ENCODE data around the gene GOLGA1. TPM values are rescaled to one million over a fixed set of nuclear protein-coding genes. Genes with fewer than 3 reads are reported as not detected.

Gene GOLGA1
- total and polyA plus RNA-seq, 10 of the 15 experiments (the other 5 are each of a cell fraction or from before 2014, with no cell fraction given), result 2.9 to 14.1 (median 8.1) TPM

DNA sequence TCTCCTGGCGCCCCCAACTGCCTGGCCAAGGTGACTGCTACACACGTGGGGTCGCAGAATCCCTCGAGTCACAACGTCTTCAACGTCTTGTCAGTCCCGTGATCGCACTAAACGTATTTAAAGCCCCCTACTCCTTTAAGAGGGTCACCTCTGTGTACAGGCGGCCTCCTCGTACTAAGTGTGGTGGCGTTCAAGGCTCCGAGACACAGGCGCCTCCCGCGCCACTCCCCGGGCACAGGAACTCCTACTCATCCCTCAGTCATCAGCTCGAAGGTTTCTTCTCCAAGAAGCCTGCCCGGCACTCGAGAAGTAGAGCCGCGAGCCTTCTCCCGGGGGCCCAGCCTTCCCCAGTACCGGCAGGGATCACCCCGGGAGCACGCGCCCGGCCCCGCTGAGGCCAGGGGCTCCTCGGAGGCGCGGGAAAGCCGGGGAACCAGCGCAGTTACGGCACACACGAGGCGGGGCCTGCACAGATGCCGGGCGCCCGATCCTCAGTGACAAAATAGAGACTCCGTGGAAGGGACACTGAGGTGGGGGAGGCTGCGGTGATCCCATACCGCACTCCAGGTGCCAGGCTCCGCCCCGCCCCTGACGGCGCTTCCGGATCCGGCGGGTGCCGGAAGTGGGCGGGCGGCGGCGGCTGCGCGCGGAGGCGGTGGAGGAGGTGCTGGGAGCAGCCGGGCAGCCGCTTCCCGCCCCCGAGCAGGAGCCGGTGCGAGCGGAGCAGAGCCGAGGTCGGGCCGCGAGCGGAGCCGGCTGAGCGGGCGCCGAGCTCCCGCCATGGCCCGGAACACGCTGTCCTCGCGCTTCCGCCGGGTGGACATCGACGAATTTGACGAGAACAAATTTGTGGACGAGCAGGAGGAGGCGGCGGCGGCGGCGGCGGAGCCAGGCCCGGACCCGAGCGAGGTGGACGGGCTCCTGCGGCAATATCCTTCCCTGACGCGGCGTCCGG is 72.1 kb downstream of the GOLGA1 start:
- Histone ChIP-seq H3K27me3 (replicated peaks in 1 of 2; ENCODE audit: control insufficient read depth in 2 of 2, insufficient read depth in 2 of 2, low read length in 1 of 2) (no peaks in the 10 kb centered on the region), H4K20me1 (ENCODE audit: control insufficient read depth, insufficient read depth) (peaks cover 1% of the 10 kb centered on the region; the same call in 1 of the 2 replicates), H3K9ac (ENCODE audit: control insufficient read depth, insufficient read depth, low read length) (peak overlapping the region; percentile 98), H2AFZ (ENCODE audit: control insufficient read depth, low read depth, low read length) (peak overlapping the region; percentile 57), H3K27ac (ENCODE audit: control insufficient read depth, insufficient read depth) (peak overlapping the region; percentile 94), H3K4me1 (ENCODE audit: control insufficient read depth, insufficient read depth, low read length) (peaks cover 17% of the 10 kb centered on the region), H3K9me3 (replicated peaks; ENCODE audit: control insufficient read depth, insufficient read depth, low read length) (no peaks in the 10 kb centered on the region), H3K4me3 (peak overlapping the region; percentile 94), H3K4me2 (ENCODE audit: control insufficient read depth, insufficient read depth) (peak overlapping the region; percentile 73), H3K79me2 (ENCODE audit: control insufficient read depth, insufficient read depth, low read length) (peaks cover 67% of the 10 kb centered on the region), H3K36me3 (ENCODE audit: control insufficient read depth in 2 of 2, insufficient read depth in 2 of 2, low read length in 1 of 2) (peaks cover 5% of the 10 kb centered on the region in 2 experiments)
- ChIA-PET CTCF (interaction anchor here (0.8 to 0.9 kb wide), 2 partner anchors 15 to 25 kb away, joined by 3 read pairs; partner anchors contain the start of gene WDR38), POLR2A (interaction anchor here (1.3 kb wide), 1 partner anchor 71 kb away, joined by 3 read pairs; no protein-coding TSS in a partner anchor), RAD21 (ENCODE audit: unreplicated experiment) (interaction anchor here (1.4 to 2.3 kb wide), 2 partner anchors 73 to 100 kb away, joined by 4 to 5 read pairs; partner anchors contain the start of gene GOLGA1), SMC1A (ENCODE audit: uncharacterized antibody, unreplicated experiment) (interaction anchor here (4.1 kb wide), 1 partner anchor 7 kb away, joined by 37 read pairs; the partner anchor contains the start of genes ARPC5L and RPL35)
- BruUV-seq (replicated peaks), result TSS peak; percentile 96
- WGBS (ENCODE audit: insufficient coverage, insufficient replicate concordance, low lambda C conversion rate, missing lambda C conversion rate), result under 1% methylated on average over 96 of the region's 101 CpGs
- no peak for DNase-seq (ENCODE audit: low read depth, low spot score)
- in situ Hi-C loops (cut with MboI) (loop anchor here (25.0 kb wide), 1 partner anchor 1956 kb away; the partner anchor contains the start of genes RC3H2 and ZBTB6), intact Hi-C loops (cut with micrococcal nuclease; ENCODE audit: unreplicated experiment) (loop anchor here (10.0 kb wide), 2 partner anchors 506 to 766 kb away; no protein-coding TSS in a partner anchor)
- peak; percentile 75 for ATAC-seq
- FAIRE-seq, result peak; percentile 61
- TF ChIP-seq NBN (IDR thresholded peaks at IDR 0.05), result peak; percentile 58
- peak; percentile 64; the same call in 1 of the 2 replicates for TF ChIP-seq MEF2A (IDR thresholded peaks at IDR 0.05; ENCODE audit: insufficient read depth, low read depth, low read length)
- TF ChIP-seq POLR2AphosphoS2 (IDR thresholded peaks at IDR 0.05; ENCODE audit: low read depth, low read length), result peak; percentile 51; the same call in 1 of the 2 replicates
- no peak for TF ChIP-seq ZNF24 (IDR thresholded peaks at IDR 0.05)
- TF ChIP-seq NR2F1 (conservative IDR thresholded peaks at IDR 0.05), result peak; percentile 66; the same call in 1 of the 2 replicates
- TF ChIP-seq TCF3 (IDR thresholded peaks at IDR 0.05; ENCODE audit: borderline replicate concordance, insufficient read depth, low read depth, low read length), result peak; percentile 93
- peak; percentile 73 for TF ChIP-seq BACH1 (IDR thresholded peaks at IDR 0.05; ENCODE audit: borderline replicate concordance)
- peak; percentile 56 to 98 for TF ChIP-seq EGR1 (IDR thresholded peaks at IDR 0.05; ENCODE audit: borderline replicate concordance in 1 of 2, low read depth in 2 of 2, low read length in 2 of 2)
- TF ChIP-seq TCF12 (IDR thresholded peaks at IDR 0.05; ENCODE audit: low read depth, low read length), result peak; percentile 80
- TF ChIP-seq ZNF384 (IDR thresholded peaks at IDR 0.05; ENCODE audit: borderline replicate concordance, low read depth, low read length), result no peak
- 0 out of 2 replicates have a peak, but pooled peaks have one; percentile 40 for TF ChIP-seq NFXL1 (IDR thresholded peaks at IDR 0.05; ENCODE audit: borderline replicate concordance)
- peak; percentile 94; the same call in 1 of the 2 replicates for TF ChIP-seq TAF1 (IDR thresholded peaks at IDR 0.05; ENCODE audit: borderline replicate concordance, low read depth, low read length)
- peak; percentile 81 for TF ChIP-seq YY1 (IDR thresholded peaks at IDR 0.05; ENCODE audit: low read depth, low read length)
- no peak for TF ChIP-seq KLF5 (IDR thresholded peaks at IDR 0.05; ENCODE audit: partially characterized antibody)
- TF ChIP-seq ZNF217 (IDR thresholded peaks at IDR 0.05), result peak; percentile 46; the same call in 1 of the 2 replicates
- TF ChIP-seq MXI1 (IDR thresholded peaks at IDR 0.05; ENCODE audit: low read depth, low read length), result peak; percentile 83
- TF ChIP-seq SUZ12 (IDR thresholded peaks at IDR 0.05; ENCODE audit: unreplicated experiment), result no peak
- TF ChIP-seq, protein P1, sequence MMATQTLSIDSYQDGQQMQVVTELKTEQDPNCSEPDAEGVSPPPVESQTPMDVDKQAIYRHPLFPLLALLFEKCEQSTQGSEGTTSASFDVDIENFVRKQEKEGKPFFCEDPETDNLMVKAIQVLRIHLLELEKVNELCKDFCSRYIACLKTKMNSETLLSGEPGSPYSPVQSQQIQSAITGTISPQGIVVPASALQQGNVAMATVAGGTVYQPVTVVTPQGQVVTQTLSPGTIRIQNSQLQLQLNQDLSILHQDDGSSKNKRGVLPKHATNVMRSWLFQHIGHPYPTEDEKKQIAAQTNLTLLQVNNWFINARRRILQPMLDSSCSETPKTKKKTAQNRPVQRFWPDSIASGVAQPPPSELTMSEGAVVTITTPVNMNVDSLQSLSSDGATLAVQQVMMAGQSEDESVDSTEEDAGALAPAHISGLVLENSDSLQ (IDR thresholded peaks at IDR 0.05), result peak; percentile 27; the same call in 1 of the 2 replicates
